CD14-positive monocyte (primary cell): Measurements from ENCODE around the gene TRIM65. TPM values are rescaled to one million over a fixed set of nuclear protein-coding genes. Genes with fewer than 3 reads are reported as not detected.

Source experiments
- DNase-seq, 3 donors: peaks; one replicate each; pipeline ENCODE4 v3.0.0-alpha.2; 2011 to 2022
- H2AFZ ChIP-seq: 2 replicates; pipeline ENCODE4 v1.6.0; 2012; ENCODE audit warnings: mild to moderate bottlenecking, low read depth, low read length, inconsistent platforms; ENCODE audit not compliant: insufficient read depth, poor library complexity, severe bottlenecking
- H3K27ac ChIP-seq, 2 donors: 1 replicate in 1 of 2; 2 replicates in 1 of 2; pipeline ENCODE4 v1.5.1; 2012 to 2013; ENCODE audit warnings: low read length in 2 of 2, control low read depth in 1 of 2, inconsistent platforms in 1 of 2, low read depth in 1 of 2, mild to moderate bottlenecking in 1 of 2
- H3K27me3 ChIP-seq, 2 donors: one replicate each; pipeline versions ENCODE4 v1.6.0 to v1.6.1; 2011 to 2013; ENCODE audit warnings: low read length in 2 of 2; ENCODE audit not compliant: control insufficient read depth in 2 of 2, insufficient read depth in 2 of 2
- H3K36me3 ChIP-seq, 2 donors: replicated peaks in 1 of 2; 1 replicate in 1 of 2; 2 replicates in 1 of 2; pipeline versions ENCODE4 v1.5.1 to v1.6.1; 2012 to 2013; ENCODE audit warnings: low read length in 2 of 2, control low read depth in 1 of 2, inconsistent platforms in 1 of 2, mild to moderate bottlenecking in 1 of 2; ENCODE audit not compliant: insufficient read depth in 2 of 2, control insufficient read depth in 1 of 2
- H3K4me1 ChIP-seq, 2 donors: 1 replicate in 1 of 2; 2 replicates in 1 of 2; pipeline versions ENCODE4 v1.5.1 to v1.6.1; 2012 to 2013; ENCODE audit warnings: low read length in 2 of 2, control low read depth in 1 of 2, inconsistent platforms in 1 of 2, mild to moderate bottlenecking in 1 of 2, moderate library complexity in 1 of 2; ENCODE audit not compliant: insufficient read depth in 2 of 2, control insufficient read depth in 1 of 2
- H3K4me2 ChIP-seq: replicated peaks from 2 replicates; pipeline ENCODE3; 2012; ENCODE audit warnings: low read length, moderate library complexity, mild to moderate bottlenecking; ENCODE audit not compliant: poor library complexity, severe bottlenecking; ENCODE audit errors: extremely low read depth
- H3K4me3 ChIP-seq, 3 experiments: fragments of 200-600 bp in 1 of 3; sonication (generic) in 1 of 3; replicated peaks in 1 of 3; 1 replicate in 2 of 3; 2 replicates in 1 of 3; pipeline ENCODE4 v1.5.1; 2011 to 2013; ENCODE audit warnings: low read length in 3 of 3, mild to moderate bottlenecking in 3 of 3, control low read depth in 2 of 3, low read depth in 2 of 3, inconsistent platforms in 1 of 3, moderate library complexity in 1 of 3
- H3K79me2 ChIP-seq: 2 replicates; pipeline ENCODE4 v1.6.0; 2012; ENCODE audit warnings: mild to moderate bottlenecking, control low read depth, inconsistent platforms, low read length, moderate library complexity; ENCODE audit not compliant: insufficient read depth
- H3K9ac ChIP-seq: 2 replicates; pipeline ENCODE4 v1.6.0; 2017; ENCODE audit warnings: low read length, mild to moderate bottlenecking; ENCODE audit not compliant: insufficient read depth, poor library complexity, severe bottlenecking
- H3K9me3 ChIP-seq, 2 donors: replicated peaks in 1 of 2; 1 replicate in 1 of 2; 2 replicates in 1 of 2; pipeline versions ENCODE4 v1.5.1 to v1.6.1; 2012 to 2013; ENCODE audit warnings: low read length in 2 of 2, control low read depth in 1 of 2; ENCODE audit not compliant: control insufficient read depth in 1 of 2, insufficient read depth in 1 of 2
- H4K20me1 ChIP-seq: 2 replicates; pipeline ENCODE4 v1.6.0; 2012; ENCODE audit warnings: mild to moderate bottlenecking, low read length, control low read depth, moderate library complexity; ENCODE audit not compliant: insufficient read depth
- H3K27ac Mint-ChIP-seq, 7 donors: one replicate each; pipeline ENCODE4 v1.8.0; 2020; ENCODE audit warnings: mild to moderate bottlenecking in 7 of 7, mixed read lengths in 7 of 7, moderate library complexity in 6 of 7, inconsistent platforms in 2 of 7
- H3K27me3 Mint-ChIP-seq, 3 donors: one replicate each; pipeline ENCODE4 v1.8.0; 2021 to 2022; ENCODE audit warnings: low read depth in 3 of 3, mild to moderate bottlenecking in 3 of 3, mixed read lengths in 3 of 3, moderate library complexity in 3 of 3, inconsistent platforms in 1 of 3
- H3K36me3 Mint-ChIP-seq, 2 donors: one replicate each; pipeline ENCODE4 v1.8.0; 2020; ENCODE audit warnings: mixed read lengths in 2 of 2, inconsistent platforms in 1 of 2, mild to moderate bottlenecking in 1 of 2
- H3K4me1 Mint-ChIP-seq: one replicate; pipeline ENCODE4 v1.8.0; 2020; ENCODE audit warnings: mild to moderate bottlenecking, mixed read lengths
- H3K4me3 Mint-ChIP-seq, 2 donors: one replicate each; pipeline ENCODE4 v1.8.0; 2020; ENCODE audit warnings: mild to moderate bottlenecking in 2 of 2, mixed read lengths in 2 of 2, moderate library complexity in 1 of 2
- H3K9me3 Mint-ChIP-seq, 7 donors: one replicate each; pipeline ENCODE4 v1.8.0; 2020 to 2022; ENCODE audit warnings: mixed read lengths in 7 of 7, mild to moderate bottlenecking in 6 of 7, moderate library complexity in 6 of 7, inconsistent platforms in 2 of 7
- CTCF ChIP-seq: fragments of 200-600 bp; IDR thresholded peaks from one replicate; pipeline ENCODE4 v1.8.0; 2022; ENCODE audit warnings: antibody characterized with exemption, mild to moderate bottlenecking
- WGBS: methylation state at CpG from one replicate; pipeline ENCODE4 v1.1.5; 2013; ENCODE audit warnings: missing lambda C conversion rate; ENCODE audit not compliant: insufficient coverage; 5-methylcytosine and 5-hydroxymethylcytosine counted together
- intact Hi-C, 2 donors: fragments of 100-400 bp; cut with micrococcal nuclease; formaldehyde crosslinking; loops; one replicate each; pipeline versions ENCODE4 v1.15.0 to v1.15.1; 2023
- polyA plus RNA-seq, 3 donors: library from polyadenylated mRNA; depleted of rRNA in 1 of 3; unstranded in 2 of 3; stranded (reverse) in 1 of 3; fragments of 300-500 nt in 2 of 3; fragments of >200 nt in 1 of 3; fragmentation: Illumina TruSeq in 2 of 3; gene quantifications; 1 replicate in 2 of 3; 2 replicates in 1 of 3; pipeline ENCODE4 v1.2.3, GENCODE V29; 2012 to 2021

Gene TRIM65
- polyA plus RNA-seq, 3 donors, result 5.6 to 10.4 (median 5.9) TPM

DNA sequence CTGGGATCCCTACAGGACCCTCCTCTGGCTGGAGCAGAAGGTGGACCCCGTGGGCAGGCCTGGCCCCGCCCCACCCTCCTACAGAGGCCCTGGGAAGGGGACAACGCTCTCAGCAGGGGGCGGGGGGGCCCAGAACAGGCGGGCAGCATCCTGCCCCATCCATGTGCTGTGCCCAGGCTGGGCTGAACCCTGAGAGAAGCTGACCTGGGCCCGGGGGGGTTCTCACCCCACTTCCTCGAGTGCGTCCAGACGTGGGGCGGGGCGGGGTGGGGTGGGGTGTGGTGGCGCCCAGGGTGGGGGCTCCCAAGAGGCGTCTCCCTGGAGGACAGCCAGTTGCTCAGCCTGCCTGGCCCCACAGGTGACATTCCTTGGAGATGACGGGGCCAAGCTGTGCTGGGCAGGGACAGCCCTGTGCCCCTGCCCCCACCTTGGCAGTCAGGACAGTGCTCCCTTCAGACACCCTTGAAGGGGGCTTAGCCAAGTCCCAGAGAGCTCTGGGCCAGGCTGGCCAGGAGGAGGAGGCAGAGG, 52.2 kb downstream of the TRIM65 start:
- H3K4me1 ChIP-seq, result peaks cover 33 to 52% of the 10 kb centered on the region in 2 donors
- H3K27me3 Mint-ChIP-seq, result no peaks in the 10 kb centered on the region
- H3K36me3 Mint-ChIP-seq, result peaks cover 51 to 68% of the 10 kb centered on the region in 2 donors
- peaks cover 37% of the 10 kb centered on the region for H3K79me2 ChIP-seq
- peak overlapping the region; percentile 85 for H3K9ac ChIP-seq
- H3K4me3 Mint-ChIP-seq, result peak overlapping the region; percentile 89 to 97
- H3K9me3 Mint-ChIP-seq, result no peaks in the 10 kb centered on the region
- H3K36me3 ChIP-seq, result peaks cover 59 to 64% of the 10 kb centered on the region in 2 donors
- H3K4me1 Mint-ChIP-seq, result peaks cover 23% of the 10 kb centered on the region
- intact Hi-C loops, result loop anchor here (5.0 to 10.0 kb wide), 2 partner anchors 67 to 180 kb away; partner anchors contain the start of genes RECQL5 (in 1 of the 2) and SAP30BP (in 1 of the 2)
- H3K4me2 ChIP-seq, result peak overlapping the region; percentile 86
- H4K20me1 ChIP-seq, result peaks cover 74% of the 10 kb centered on the region
- H3K4me3 ChIP-seq, result peak overlapping the region; percentile 59 to 91 (median 89)
- H3K27me3 ChIP-seq, result no peaks in the 10 kb centered on the region
- WGBS, result 2% methylated on average over 11 of the region's 14 CpGs
- peak overlapping the region; percentile 88 to 96 (median 92) for H3K27ac Mint-ChIP-seq
- peak overlapping the region; percentile 87 for H3K27ac ChIP-seq
- TF ChIP-seq CTCF, result no peak
- no peaks in the 10 kb centered on the region for H3K9me3 ChIP-seq
- DNase-seq, result no peak
- peak overlapping the region; percentile 89 for H2AFZ ChIP-seq

GRCh38 chr17:75843577-75844529, 52.9 kb downstream of the TRIM65 start, which contains the start of gene UNC13D:
UNC13D (minus strand) TSS chr17:75844404; CDS start chr17:75844337, 67 bp downstream.
- H4K20me1 ChIP-seq, result peaks cover 70% of the 10 kb centered on the region
- peaks cover 23% of the 10 kb centered on the region for H3K4me1 Mint-ChIP-seq
- peak within 1 kb of the TSS; percentile 85 for H3K9ac ChIP-seq
- peaks cover 37% of the 10 kb centered on the region for H3K79me2 ChIP-seq
- peak within 1 kb of the TSS; percentile 59 to 91 (median 89) for H3K4me3 ChIP-seq
- no peaks in the 10 kb centered on the region for H3K27me3 Mint-ChIP-seq
- peak; percentile 70 to 81 (median 74) for DNase-seq
- no peaks in the 10 kb centered on the region for H3K9me3 ChIP-seq
- H3K36me3 Mint-ChIP-seq, result peaks cover 52 to 68% of the 10 kb centered on the region in 2 donors
- H3K27ac ChIP-seq, result peak within 1 kb of the TSS; percentile 87
- H3K4me3 Mint-ChIP-seq, result peak within 1 kb of the TSS; percentile 89 to 97
- H3K27ac Mint-ChIP-seq, result peak within 1 kb of the TSS; percentile 88 to 96 (median 92)
- H3K4me1 ChIP-seq, result peaks cover 33 to 49% of the 10 kb centered on the region in 2 donors
- H3K4me2 ChIP-seq, result peak within 1 kb of the TSS; percentile 86
- no peaks in the 10 kb centered on the region for H3K27me3 ChIP-seq
- no peaks in the 10 kb centered on the region for H3K9me3 Mint-ChIP-seq
- H2AFZ ChIP-seq, result peak within 1 kb of the TSS; percentile 89
- 1% methylated on average over 20 of the region's 35 CpGs for WGBS
- H3K36me3 ChIP-seq, result peaks cover 56 to 62% of the 10 kb centered on the region in 2 donors
- TF ChIP-seq CTCF, result peak; percentile 11
- intact Hi-C loops, result loop anchor here in 1 of 2 donors (10.0 kb wide), 1 partner anchor 179 kb away; the partner anchor contains the start of genes RECQL5 and SAP30BP
